Mucosa of rectum (tissue), 2 donors: Measurements from ENCODE around the gene TEX30.
A peak's percentile ranks its signal among the peaks of the same experiment; 100 is the strongest.
"Not testable (repeated sequence)": the region's sequence is repeated elsewhere in the genome, so short reads cannot be mapped to it uniquely, and the experiment has no call there.

Source experiments
- H3K27ac ChIP-seq, 2 donors: one replicate each; pipeline ENCODE4 v1.7.0; 2013; ENCODE audit warnings: inconsistent platforms in 2 of 2, low read depth in 2 of 2, low read length in 2 of 2
- H3K27me3 ChIP-seq, 2 donors: one replicate each; pipeline ENCODE4 v1.7.0; 2013; ENCODE audit warnings: low read length in 2 of 2; ENCODE audit not compliant: control insufficient read depth in 2 of 2, insufficient read depth in 2 of 2
- H3K36me3 ChIP-seq, 2 donors: one replicate each; pipeline ENCODE4 v1.7.0; 2013; ENCODE audit warnings: low read length in 2 of 2; ENCODE audit not compliant: control insufficient read depth in 2 of 2, insufficient read depth in 2 of 2
- H3K4me1 ChIP-seq, 2 donors: one replicate each; pipeline ENCODE4 v1.7.0; 2013; ENCODE audit warnings: low read length in 2 of 2, mild to moderate bottlenecking in 1 of 2; ENCODE audit not compliant: control insufficient read depth in 2 of 2, insufficient read depth in 2 of 2
- H3K4me3 ChIP-seq, 2 donors: one replicate each; pipeline ENCODE4 v1.7.0; 2013; ENCODE audit warnings: low read length in 2 of 2
- H3K9ac ChIP-seq, 2 donors: one replicate each; pipeline ENCODE4 v1.7.0; 2013; ENCODE audit warnings: low read length in 2 of 2, low read depth in 1 of 2, mild to moderate bottlenecking in 1 of 2
- H3K9me3 ChIP-seq, 2 donors: one replicate each; pipeline ENCODE4 v1.7.0; 2013; ENCODE audit warnings: low read length in 2 of 2; ENCODE audit not compliant: control insufficient read depth in 2 of 2
- donor health status: healthy.
- donor health status: Normal muscosa, but diverticular disease.

The TEX30 gene

DNA sequence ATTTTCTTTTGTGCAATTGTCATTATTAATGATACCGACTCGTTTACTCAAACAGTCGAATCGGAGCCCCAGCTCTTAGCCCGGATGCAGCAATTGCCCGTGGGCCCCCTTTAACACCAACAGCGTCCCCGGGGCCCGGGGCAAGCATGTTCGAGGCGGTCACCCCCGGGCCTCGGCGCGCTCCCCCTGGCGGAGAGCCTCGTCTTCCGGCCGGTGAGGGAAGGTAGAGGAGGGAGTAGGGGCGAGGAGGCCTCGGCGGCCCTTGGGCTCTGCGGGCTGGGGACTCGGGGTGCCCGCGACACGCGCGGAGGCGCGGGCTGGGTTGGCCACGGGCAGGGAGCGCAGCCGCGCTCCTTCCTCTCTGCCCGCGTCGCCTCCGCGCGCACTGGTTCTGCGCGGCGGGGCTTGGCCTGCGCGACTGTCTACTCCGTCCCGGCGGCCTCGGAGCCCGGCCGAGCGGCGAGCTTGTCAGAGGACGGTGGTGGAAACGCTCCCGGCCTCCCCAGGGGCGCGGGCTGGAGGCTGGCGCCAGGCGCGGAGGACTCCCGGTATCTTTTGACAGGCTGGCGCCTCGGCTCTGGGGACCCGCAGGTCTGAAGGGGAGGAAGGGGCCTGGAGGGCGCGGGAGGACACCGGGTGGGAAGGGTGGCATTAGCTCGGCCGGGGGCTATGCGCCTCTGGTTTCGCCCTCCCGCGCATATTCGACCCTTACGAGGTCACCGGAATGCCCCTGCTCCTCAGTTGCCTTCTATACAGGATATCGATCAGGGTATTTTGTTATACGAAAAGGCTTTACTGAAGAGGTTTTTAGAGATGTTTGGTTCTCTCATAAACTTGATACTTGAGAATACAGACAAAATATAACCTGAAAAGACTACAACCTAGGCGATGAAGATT is 26.8 kb upstream of the TEX30 start:
- H3K36me3 ChIP-seq: no peaks in the 10 kb centered on the region
- no peaks in the 10 kb centered on the region for H3K9me3 ChIP-seq
- peaks cover 0 to 9% of the 10 kb centered on the region in 2 donors for H3K4me1 ChIP-seq
- no peaks in the 10 kb centered on the region for H3K27me3 ChIP-seq
- H3K4me3 ChIP-seq: peak overlapping the region; percentile 65 to 83
- peak overlapping the region; percentile 76 to 81 for H3K9ac ChIP-seq
- peak overlapping the region; percentile 64 to 70 for H3K27ac ChIP-seq

DNA sequence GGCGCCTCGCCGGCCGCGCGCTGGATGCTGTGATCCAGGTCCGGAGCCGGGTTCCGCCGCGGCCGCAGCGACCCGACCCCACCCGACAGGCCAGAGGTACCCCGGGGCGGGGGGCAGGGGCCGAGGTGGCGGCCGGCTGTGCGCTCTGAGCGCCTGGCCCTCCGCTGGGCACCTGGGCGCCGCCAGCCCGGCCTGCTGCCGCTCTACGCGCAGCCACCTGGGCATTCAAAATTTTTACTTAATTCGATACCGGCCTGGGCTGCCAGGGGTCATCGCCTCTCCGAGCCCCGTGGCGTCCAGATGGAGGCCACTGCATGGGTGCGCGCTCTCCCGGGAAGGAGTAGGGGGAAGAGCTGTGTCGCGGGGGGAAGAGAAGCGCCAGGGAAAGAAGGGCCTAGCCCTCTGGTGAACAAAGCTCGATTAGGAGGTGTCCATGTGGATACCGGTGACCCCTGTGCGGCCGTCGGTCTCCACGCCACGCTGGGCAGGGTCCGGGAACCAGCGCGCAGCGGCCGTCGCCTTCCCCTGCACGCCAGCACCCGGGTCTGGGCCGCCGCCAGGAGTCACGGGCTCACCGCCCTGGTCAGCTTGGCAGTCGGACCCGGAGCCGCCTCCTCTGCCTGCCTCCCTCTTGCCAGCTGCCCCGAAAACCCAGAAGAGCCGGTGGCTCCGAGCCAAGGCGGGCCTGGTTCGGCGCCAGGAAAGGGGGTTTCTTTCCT is 26.0 kb upstream of the TEX30 start:
- peak overlapping the region; percentile 64 to 70 for H3K27ac ChIP-seq
- peak overlapping the region; percentile 52 to 81 for H3K9ac ChIP-seq
- no peaks in the 10 kb centered on the region for H3K9me3 ChIP-seq
- H3K4me3 ChIP-seq: peak overlapping the region; percentile 65 to 83
- H3K4me1 ChIP-seq: peaks cover 0 to 9% of the 10 kb centered on the region in 2 donors
- H3K27me3 ChIP-seq: no peaks in the 10 kb centered on the region
- H3K36me3 ChIP-seq: no peaks in the 10 kb centered on the region

DNA sequence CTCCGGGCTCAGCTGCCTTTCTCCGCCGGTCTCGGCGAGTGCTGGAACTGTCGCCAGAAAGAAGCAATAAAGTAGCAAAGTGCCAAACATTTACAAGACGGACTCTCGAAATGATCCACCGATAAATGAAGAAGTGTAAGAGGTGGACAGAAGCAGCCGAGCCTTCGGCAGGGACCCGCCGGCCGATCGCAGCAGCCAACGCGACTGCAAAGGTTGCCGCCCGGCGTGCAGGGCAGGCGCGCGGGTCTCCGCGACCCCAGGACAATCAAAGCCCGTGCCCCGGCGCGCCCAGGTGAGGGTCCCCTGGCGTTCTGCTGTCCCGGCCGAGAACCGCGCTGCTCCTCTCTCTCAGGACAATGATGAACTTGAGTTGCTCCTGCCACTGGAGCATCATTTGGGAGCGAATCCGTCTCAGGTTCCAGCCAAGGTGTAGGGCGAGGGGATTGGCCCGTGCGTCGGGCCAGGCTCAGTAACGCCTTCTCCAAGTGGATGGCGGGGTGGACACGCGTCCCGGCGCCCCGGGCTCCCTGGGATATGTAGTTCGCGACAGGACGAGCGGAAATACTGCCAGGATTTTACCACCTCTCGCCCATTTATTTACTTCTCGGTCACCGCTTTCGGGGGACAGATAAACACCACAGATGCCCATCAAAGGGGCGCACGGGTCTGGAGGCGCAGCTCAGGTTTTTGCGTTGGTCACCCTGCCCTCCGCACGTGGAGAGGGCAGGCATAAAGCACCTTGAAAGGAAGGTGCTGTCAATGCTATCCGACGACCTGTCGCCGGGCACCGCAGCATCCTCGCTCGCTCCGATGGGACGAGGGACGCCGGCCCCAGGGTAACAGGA is 25.2 kb upstream of the TEX30 start, which contains the start of the genes BIVM and POGLUT2:
BIVM (plus strand) TSS at position 539 of the 845 bp plus-strand sequence. CDS start 8,149 bp downstream, outside the sequence.
POGLUT2 (minus strand) TSS at position 396 of the 845 bp plus-strand sequence; CDS start at position 90, 306 bp downstream.
- H3K9ac ChIP-seq: peak within 1 kb of the TSS; percentile 52 to 81
- no peaks in the 10 kb centered on the region for H3K9me3 ChIP-seq
- peak within 1 kb of the TSS; percentile 64 to 70 for H3K27ac ChIP-seq
- H3K36me3 ChIP-seq: no peaks in the 10 kb centered on the region
- peaks cover 0 to 9% of the 10 kb centered on the region in 2 donors for H3K4me1 ChIP-seq
- no peaks in the 10 kb centered on the region for H3K27me3 ChIP-seq
- peak within 1 kb of the TSS; percentile 65 to 83 for H3K4me3 ChIP-seq

DNA sequence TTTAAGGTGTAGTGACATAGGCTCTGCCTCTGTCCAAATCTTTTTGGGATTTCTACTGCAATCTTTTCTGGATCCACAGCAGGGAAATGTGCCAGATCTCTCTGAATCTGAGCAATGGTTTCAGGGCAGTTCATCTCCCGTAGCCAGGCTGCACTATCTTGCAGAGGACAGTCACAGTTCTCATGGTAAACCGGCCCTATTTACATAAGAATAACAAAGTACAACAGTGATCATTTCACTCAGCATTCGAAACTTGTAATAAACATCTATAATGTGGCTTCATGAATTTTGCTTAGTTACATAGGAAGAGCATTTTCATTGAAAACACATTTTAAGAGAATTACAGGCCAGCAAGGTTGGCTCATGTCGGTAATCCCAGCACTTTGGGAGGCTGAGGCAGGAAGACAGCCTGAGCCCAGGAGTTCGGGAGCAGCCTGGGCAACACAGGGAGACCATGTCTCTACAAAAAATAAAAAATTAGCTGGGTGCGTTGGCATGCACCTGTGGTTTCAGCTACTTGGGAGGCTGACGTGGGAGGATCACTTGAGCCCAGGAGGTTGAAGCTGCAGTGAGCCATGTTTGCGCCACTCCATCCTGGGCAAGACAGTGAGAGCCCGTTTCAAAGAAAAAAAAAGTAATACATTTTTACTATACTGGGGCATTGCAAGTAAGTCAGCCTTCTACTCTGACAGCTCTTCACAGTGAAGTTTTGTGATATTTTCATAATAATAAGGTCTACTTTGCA is 20.2 kb upstream of the TEX30 start:
- no peaks in the 10 kb centered on the region for H3K9me3 ChIP-seq
- peaks cover 0 to 5% of the 10 kb centered on the region in 2 donors for H3K4me1 ChIP-seq
- H3K4me3 ChIP-seq: no peak overlapping the region
- no peak overlapping the region for H3K27ac ChIP-seq
- H3K27me3 ChIP-seq: no peaks in the 10 kb centered on the region
- no peak overlapping the region for H3K9ac ChIP-seq
- H3K36me3 ChIP-seq: no peaks in the 10 kb centered on the region

DNA sequence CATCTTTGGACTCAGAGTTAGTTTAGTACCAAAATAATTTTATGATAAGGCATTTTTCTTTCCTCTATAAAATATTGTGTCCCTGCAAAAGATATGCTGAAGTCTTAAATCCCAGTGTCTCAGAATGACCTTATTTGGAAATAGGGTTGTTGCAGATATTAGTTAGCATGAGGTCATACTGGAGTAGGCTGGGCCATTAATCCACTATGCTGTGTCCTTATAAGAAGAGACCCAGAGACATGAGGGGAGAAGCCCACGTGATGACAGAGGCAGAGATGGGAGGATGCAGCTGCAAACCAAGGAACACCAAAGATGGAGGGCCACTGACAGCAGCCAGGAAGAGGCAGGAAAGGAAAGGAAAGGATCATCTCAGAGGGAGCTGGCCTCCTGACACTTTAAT is 18.8 kb upstream of the TEX30 start:
- no peaks in the 10 kb centered on the region for H3K9me3 ChIP-seq
- H3K4me3 ChIP-seq: no peak overlapping the region
- H3K27me3 ChIP-seq: no peaks in the 10 kb centered on the region
- H3K9ac ChIP-seq: no peak overlapping the region
- H3K27ac ChIP-seq: no peak overlapping the region
- H3K4me1 ChIP-seq: no peaks in the 10 kb centered on the region
- H3K36me3 ChIP-seq: no peaks in the 10 kb centered on the region

DNA sequence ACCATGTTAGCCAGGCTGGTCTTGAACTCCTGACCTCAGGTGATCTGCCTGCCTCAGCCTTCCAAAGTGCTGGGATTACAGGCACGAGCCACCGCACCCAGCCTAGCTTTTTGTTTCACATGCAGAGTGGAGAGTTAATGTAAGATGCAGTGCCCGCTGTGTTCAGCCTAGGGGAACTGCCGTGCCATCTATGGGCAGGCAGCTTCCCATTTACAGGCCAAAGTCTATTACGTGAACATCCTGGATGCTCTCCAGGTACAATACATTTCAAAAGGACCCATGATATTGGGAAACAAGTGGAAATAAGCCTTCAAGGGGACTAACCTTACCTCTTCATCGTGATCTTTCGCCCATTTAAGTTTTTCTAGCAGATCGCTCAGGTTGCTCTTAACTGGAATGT is 15.1 kb upstream of the TEX30 start:
- Histone ChIP-seq H3K9me3 (no peaks in the 10 kb centered on the region), H3K27ac (no peak overlapping the region), H3K4me1 (no peaks in the 10 kb centered on the region), H3K27me3 (no peaks in the 10 kb centered on the region), H3K4me3 (no peak overlapping the region), H3K36me3 (no peaks in the 10 kb centered on the region), H3K9ac (no peak overlapping the region)

DNA sequence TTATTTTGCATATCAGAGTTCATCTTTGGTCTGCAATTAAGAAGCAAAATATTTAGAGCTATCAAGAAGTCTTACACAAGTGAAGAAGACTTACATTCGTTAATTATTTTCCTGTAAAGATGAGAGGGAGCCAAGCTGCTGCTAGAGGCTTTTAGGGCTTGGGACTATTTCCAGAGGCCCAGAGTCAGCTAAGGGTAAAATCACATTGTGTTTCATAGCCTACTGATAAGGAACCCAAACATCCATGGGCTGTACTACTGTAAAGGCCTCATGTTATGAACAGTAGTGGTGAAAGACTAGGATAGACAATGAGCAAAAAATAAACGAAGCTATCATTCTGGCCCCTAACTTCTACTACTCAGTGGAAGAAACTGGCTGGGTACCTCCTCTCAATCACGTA is 10.9 kb upstream of the TEX30 start:
- Histone ChIP-seq H3K9ac (no peak overlapping the region), H3K36me3 (no peaks in the 10 kb centered on the region), H3K9me3 (no peaks in the 10 kb centered on the region), H3K27me3 (no peaks in the 10 kb centered on the region), H3K27ac (no peak overlapping the region), H3K4me1 (no peaks in the 10 kb centered on the region), H3K4me3 (no peak overlapping the region)

DNA sequence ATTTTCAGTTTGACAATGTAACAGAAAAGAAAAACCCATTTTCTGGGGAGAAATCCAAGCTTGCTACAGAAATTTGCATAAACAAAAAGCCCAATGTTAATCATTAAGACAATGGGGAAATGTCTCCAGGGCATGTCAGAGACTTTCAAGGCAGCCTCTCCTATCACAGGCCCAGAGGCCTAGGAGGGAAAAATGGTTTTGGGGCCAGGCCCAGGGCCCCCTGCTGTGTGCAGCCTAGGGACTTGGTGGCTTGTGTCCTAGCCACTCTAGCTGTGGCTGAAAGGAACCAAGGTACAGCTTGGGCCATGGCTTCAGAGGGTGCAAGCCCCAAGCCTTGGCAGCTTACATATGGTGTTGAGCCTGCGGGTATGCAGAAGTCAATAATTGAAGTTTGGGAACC is 8.0 kb upstream of the TEX30 start:
- Histone ChIP-seq H3K9ac (no peak overlapping the region), H3K27ac (no peak overlapping the region), H3K4me3 (no peak overlapping the region), H3K9me3 (no peaks in the 10 kb centered on the region), H3K27me3 (no peaks in the 10 kb centered on the region), H3K36me3 (no peaks in the 10 kb centered on the region), H3K4me1 (no peaks in the 10 kb centered on the region)

DNA sequence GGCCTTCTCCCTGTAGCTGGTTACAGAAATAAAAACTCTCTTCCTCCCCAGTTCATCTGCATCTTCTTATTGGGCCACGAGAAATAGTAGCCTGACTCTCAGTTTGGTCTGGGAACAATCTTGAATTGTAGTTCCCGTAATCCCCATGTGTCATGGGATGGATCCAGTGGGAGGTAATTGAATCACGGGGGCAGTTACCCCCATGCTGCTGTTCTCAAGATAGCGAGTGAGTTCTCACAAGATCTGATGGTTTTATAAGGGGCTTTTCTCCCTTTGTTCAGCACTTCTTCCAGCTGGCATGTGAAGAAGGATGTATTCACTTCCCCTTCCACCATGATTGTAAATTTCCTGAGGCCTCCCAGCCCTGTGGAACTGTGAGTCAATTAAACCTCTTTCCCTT is 7.1 kb upstream of the TEX30 start:
- not testable (repeated sequence) for H3K27me3 ChIP-seq, H3K9me3 ChIP-seq, H3K9ac ChIP-seq, H3K4me1 ChIP-seq, H3K27ac ChIP-seq, H3K36me3 ChIP-seq, H3K4me3 ChIP-seq
